SK-MEL-5 (cell line): ENCODE data around the gene LHX8. TPM values are rescaled to one million over a fixed set of nuclear protein-coding genes. Genes with fewer than 3 reads are reported as not detected.

ENCODE experiments used
- DNase-seq: peaks from one replicate; pipeline ENCODE4 v3.0.0-alpha.2; 2016; ENCODE audit warnings: low read depth, low spot score
- in situ Hi-C: cut with HindIII; loops from 2 replicates; pipeline ENCODE4 v1.10.0; 2016; ENCODE audit warnings: low sequenced_read_pairs, high pct_unique_total_duplicates, low pct_unique_long_range_greater_than_20kb
- total RNA-seq: library from RNA; depleted of rRNA; stranded (reverse); fragments of >200 nt; shearing (Covaris generic); gene quantifications from 2 replicates; pipeline ENCODE4 v1.2.3, GENCODE V29; 2014

The LHX8 gene
- total RNA-seq, 1 experiment from 2014 or later, result 0.08 TPM

DNA sequence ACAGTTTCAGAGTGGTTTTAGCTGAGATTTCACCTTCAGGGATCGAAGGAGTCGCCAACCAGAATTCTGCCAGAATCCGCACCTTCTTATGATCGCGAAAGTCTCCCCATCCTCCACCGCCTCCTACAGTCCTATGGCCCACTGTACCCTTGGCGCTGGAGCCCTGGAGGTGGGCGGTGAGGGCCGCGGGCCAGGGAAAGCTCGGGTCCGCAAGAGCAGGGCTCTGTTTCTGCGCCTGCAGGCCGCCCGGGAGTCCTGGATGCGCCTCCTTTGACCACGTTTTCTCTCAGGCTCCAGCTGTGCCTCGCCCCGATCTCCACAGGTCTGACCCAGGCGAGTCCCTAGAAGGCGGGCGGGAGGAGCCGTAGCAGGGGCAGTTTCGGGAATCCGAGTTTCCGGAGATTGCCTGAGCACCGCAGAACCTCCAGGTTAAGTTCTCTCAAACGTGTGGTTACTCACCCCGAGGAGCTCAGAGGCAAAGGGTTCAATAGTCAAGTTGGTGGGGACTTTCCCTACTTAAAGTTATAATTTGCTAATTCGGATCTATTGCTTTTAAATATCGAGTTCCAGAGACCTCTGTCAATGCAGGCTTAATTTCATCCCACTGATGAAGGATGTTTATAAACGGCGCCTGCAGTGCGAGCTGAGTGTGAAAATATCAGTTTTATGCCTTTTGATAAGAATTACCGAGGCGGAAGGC lies 3.2 kb upstream of the LHX8 start:
- no peak for DNase-seq

DNA sequence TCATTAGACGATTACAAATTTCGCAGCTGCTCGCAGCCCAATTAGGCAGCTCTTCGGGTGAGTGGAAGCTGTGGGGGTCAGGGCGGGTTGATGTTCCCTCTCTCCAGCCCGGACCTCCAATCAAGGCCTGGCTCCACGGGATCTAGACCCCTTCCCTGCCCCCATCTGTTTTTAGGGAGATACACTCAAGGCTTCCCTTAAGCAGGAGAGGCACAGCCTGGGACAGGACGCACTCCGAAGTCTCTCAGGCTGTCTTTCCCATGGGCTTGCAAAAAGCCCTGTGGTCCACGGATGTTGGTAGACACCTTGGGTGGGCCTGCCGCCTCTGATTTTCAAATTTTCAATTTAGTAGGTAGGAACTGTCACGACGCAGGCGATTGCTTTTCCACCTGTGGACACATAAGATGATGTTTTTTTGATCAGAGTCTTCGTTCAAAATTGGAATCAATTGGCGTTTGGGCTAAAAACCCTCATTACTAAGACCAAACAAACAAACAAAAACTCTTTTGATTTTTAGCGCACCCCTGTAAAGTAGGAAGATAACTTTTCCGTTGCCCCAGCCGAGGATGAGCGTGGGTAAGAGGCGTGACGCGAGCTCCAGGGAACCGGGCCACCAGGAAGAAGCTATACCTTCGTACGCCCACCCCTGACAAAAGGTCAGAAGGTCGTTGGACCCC lies 2.5 kb upstream of the LHX8 start:
- in situ Hi-C loops, result no loop called here

More for the DNA sequence above, 3.2 kb upstream of the LHX8 start:
- in situ Hi-C loops, result no loop called here

DNA sequence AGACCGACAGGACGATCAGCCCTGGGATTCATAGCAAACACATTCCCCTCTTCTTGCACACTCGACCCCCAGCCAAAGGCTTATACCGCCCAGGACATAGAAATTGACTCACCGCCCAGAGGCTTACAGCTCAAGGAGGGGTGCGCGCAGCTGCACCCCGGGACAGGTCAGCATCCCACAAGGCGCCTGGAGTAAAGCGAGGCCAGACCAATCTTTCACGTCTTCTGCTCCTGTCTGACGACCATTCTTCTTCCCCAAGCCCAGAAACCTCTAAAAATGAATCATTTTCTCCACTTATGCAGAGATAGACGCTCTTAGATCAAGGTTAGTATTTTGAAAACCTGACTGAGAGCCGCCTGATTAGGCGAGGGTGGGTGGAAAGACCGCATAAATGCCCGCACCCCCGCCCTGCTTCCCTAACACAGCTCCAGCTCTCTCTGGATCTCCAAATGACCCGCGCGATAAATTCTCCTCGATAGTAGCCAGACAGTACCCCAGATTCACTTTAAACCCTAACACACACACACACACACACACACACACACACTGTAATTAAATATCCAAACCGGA lies 1.9 kb upstream of the LHX8 start:
- no peak for DNase-seq
- in situ Hi-C loops, result no loop called here

More for the DNA sequence above, 2.5 kb upstream of the LHX8 start:
- DNase-seq, result no peak

DNA sequence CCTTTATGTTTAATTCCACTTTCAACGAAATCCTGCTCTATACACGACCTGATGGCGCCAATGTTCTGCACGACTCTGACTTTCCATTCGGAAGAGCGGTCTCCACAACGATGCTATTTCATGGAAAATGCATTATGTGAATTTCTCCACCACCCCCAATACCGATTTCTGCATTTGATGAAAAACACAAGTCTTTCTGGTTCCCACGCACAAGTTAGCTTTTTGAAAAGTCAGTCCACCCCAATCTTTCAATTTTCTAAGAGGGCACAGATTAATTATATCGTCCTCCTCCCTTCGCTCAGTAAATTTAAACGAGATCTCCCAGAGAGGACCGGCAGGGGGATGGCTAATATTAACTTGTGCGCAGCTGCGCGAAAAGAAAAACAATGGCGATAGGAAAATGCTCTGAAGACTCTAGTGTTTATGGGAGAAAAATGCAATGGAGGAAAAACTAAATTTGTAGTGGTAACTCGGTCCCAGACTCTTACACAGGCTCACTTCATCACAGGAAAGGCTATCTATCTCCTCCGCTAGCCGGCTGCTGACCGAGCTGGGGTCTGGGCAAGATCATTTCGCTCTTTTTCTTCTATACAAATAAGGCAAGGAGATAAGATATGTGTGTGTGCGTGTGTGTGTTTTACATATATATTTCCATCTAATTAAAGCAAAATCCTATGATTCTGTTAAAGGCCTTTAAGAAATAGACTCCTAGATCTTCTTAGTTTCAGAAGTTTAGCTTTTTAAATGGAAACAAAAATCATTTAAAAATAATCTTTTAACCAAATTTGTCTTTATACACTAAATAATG lies 1.2 kb upstream of the LHX8 start:
- in situ Hi-C loops, result no loop called here
- DNase-seq, result no peak

DNA sequence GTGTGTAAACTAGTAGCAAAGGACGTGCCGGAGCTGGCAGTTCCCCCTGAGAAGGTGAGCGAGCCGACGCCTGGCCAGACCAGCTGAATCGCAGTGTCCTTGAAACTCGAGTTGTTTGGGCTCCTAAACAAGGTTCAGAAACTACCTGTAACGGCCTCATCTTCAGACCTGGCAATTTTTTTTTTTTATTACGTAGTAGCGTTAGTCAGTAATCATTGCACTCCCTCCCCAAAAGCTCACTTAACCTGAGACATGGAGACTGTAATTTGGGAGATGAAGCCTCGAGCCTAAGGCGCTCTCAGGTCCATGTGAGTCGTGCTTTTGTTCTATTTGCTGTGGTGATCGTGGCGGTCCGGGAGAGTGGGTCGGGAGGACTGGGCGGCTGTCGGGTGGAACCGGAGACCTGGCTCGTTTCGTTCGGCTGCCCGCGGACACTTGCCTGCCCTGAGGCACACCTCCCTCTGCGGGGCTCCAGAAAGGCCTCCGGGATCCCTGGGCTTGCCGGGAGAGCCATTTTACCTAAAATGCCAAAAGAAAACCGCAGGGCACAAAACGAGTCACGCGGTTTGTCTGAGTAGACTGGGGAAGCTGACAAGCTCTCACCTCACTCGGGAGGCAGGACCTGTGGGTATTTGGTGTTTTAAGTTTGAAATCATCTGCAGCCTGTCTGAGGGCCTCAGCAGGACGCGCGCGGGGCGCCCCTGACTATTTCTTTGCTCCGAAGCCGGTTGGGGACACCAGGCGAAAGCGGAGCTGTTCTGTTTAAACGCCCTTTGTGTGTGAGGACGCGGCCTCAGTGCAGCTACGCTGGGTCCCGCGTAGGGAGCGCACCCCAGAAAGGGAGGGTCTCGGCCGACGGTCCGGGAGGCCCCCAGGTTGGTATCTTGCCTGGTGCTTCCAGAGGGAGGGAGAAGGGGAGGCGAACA lies 722 bp downstream of the LHX8 start:
- in situ Hi-C loops, result no loop called here
- DNase-seq, result no peak

DNA sequence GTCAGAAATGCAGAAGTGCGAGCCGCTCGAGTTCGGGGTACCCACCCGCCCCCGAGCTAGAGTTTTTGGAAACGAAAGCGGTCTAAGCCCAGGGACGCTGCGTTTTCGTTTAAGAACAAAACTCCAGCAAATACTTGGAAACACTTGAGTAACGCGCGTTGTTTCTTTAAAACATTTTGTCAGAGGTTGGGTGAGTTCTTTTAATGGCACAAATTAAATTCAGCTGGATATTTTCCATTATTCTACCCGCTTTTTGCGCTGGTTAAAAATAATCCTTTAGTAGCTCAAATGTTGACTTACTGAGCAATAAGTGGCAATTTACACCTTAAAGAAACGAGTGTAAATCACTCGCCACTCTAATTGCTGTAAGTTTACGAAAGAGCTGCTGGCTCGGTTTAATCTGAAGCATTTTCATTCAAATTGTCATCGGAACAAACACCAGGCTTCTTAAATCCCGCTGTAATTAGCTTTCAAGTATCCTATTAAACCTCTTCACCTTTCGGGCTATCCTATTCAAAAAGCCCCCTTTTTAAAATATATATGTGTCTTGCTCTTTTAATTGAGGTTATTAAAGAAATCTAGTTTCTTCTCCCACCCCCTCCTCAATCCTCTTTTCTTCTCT lies 1.5 kb downstream of the LHX8 start:
- no peak for DNase-seq
- in situ Hi-C loops, result no loop called here

DNA sequence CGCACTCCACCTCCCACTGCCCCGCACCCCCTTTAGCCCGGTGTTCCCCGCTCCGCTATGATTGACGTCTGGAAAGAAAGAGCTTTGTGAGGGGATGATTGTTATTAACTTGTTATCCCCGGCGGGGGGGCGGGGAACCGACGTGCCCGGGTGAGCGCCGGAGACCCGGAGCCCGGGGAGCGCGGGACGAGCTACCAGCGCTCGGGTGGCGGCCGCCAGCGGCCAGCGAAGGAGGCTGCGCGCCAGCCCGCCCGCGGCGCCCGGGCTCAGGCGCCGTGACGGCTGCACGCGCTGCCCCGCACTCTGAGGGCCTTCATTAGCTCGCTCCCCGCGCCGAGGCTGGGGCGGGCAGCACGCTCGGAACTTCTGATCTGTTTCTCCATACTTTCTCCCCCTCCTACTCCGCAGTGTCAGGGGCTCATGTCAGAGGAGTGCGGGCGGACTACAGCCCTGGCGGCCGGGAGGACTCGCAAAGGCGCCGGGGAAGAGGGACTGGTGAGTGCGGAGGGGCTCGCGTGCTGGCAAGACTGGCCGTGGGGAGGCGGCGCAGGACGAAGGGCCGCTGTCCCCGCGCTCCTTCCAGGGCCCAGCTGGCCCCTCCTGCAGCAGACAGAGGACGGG lies 2.1 kb downstream of the LHX8 start:
- in situ Hi-C loops, result no loop called here

DNA sequence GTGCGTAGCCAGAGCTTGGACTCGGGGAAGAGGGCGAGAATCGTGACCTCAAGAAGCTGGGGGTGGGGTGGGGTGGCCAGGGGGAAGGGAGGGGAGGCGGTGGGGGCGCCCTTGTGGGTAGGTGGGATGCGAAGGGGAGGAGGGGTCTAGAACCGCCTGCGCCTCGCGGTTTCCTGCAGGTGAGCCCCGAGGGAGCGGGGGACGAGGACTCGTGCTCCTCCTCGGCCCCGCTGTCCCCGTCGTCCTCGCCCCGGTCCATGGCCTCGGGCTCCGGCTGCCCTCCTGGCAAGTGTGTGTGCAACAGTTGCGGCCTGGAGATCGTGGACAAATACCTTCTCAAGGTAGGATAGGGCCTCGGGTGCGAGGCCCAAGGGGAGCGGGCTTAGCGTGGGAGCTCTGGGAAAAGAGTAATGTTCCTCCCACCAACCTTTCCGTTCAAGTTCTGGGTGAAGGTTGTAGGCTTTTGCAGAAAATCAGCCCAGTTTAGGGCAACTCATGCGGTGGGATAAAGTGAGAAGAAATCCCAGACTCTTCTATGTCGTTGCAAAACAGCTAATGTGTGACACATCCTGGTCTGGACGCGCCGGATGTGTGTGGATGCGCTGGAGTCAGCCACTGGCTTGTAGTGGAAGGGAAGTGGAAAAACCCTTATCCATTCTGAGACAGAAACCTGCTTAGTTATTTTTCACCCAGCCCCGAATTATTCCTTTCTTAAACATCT lies 2.9 kb downstream of the LHX8 start:
- in situ Hi-C loops, result no loop called here
- no peak for DNase-seq

More for the DNA sequence above, 2.1 kb downstream of the LHX8 start:
- no peak for DNase-seq

DNA sequence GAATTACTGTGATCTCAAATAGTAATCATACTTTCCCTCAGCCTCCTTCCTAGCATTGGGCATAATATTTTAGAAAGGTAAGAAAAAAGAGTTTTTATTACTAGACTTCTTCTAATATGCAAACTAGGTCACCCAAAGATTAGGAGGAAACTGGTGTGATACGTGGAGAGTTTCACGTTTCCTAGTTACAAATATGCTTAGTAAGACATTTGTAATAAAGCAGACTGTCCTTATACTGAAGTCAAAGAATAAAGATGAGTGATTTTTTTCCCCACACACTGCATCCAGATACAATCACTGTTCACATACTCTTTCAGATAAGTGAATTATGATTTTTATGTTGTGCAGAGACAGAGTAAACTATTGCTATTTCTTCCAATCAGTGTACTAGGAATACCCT lies 17.9 kb downstream of the LHX8 start:
- DNase-seq, result no peak
- in situ Hi-C loops, result no loop called here

DNA sequence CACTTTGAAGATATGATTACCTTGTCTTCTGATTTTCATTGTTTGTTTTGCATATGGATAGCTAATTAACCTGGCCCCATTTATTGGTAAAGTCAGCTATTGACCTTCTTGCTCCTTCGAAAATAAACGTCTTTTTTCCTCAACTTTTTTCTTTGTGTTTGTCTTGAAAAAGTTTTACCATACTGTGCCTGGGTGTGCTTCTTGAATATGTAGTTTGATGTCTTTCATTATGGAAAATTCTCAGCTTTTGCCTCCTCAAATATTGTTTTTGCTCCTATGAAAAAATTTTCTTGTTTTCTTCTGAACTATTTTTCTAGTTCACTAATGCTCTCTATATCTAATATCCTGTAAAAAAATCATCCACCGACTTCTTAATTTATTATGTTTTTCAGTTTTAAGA lies 25.0 kb downstream of the LHX8 start:
- in situ Hi-C loops, result no loop called here
- DNase-seq, result no peak

DNA sequence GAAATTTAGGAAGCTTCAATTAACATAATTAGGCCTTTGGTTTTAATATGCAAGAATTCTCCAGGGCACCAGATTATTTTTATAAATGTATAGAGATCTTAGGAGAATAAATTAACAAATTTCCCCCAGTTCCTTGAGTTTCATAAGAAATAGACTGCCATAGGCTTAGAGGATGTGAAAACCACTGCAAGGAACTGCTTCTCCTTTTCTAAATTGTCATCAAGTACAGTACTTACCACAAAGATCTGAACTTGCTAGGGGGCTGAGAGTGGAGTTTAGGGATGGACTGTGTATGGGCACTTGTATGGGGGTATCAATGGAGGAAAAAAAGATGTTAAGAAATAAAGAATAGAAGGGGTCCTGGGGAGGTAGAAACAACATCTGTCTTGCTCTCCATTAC lies 31.1 kb downstream of the LHX8 start:
- in situ Hi-C loops, result no loop called here
- no peak for DNase-seq

DNA sequence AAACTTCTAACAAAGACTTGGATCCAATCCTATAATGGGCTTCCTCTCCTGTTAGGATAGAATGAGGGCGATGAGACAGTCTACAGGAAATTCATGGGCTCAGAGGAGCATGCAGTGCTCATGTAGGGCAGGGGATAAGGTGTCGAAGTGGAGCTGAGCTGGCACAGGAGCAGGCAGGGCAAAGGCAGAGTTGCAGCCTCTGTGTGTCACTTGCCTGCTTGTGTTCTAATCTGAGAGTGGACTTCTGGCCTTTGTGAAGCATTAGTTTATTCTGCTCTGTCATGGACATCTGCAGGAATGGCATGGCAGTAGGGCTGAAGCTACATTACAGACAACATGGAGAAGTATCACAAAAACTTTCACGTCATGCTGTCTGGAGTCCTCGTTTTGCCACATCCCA lies 32.6 kb downstream of the LHX8 start:
- no peak for DNase-seq
- in situ Hi-C loops, result no loop called here

DNA sequence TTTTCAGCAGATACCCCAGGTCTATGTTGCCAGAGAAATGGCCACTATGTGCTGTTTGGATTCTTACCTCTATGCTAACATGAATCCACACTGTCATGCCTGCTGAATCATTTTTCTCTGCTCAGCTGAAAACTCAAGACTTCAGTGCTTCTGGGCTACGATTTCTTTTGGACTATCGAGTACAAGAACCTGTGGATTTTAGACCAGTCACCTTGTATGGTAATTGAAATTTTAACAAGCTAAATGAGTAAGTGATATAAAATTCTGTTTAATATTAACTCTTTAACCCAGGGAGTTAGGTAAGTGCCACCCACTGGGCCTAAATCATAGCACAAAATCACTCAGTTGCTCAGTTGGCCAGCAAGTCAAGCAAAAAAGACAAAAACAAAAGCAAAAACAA lies 35.8 kb downstream of the LHX8 start:
- in situ Hi-C loops, result no loop called here
- DNase-seq, result no peak

DNA sequence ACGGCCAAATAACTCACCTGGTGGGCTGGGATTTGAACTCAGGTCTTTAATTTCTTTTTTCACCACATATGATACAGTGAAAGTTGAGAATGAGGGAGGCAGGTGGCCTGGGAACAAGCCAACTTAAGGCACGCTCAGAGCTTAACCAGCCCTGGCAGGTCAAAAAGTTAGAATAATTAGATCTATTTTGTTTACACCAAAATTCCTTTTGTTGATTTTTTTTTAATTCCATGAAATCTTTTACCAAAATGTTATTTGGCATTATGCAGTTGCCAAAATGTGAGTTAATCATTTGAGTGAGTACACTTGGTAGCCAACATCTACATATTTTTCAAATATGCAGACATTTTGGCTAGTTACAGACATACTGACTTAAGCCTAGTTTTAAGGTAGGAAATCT lies 36.8 kb downstream of the LHX8 start:
- DNase-seq, result no peak
- in situ Hi-C loops, result no loop called here

DNA sequence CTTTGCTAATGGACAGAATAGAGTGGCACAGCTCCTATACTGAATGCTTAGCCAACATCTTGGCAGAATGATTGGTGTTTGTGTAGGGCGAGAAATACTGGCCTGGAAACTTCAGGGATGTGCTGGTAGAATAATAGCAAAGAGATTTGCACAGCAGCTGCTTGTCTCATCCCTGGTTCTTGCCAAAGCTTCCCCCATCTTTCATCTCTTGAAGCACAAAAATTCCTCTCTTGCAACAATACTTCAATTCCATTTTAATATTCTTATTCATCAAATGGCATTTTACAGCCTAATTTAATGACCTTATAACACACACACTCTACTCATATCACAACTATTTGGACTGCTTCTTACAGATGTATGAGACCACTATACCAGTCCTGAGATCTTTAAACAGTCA lies 37.7 kb downstream of the LHX8 start:
- in situ Hi-C loops, result no loop called here
- no peak for DNase-seq

DNA sequence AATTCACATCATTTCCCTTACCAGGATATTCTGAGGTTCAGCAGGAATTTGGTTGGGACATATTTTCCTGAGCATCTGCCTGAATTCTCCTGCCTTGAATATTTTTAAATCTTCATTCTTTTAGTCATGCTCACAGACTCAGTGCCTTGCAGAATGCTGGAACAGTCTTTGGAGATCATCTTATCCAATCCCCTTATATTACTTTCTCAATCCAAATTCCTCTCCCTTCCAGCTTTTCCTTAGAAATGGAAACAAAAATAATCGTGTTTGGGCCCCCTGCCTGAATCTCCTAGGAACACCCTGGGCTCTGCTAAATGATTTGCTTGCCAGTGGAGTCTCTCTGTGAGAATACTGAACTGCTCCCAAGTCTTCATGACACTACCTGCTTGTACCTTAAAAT lies 38.4 kb downstream of the LHX8 start:
- DNase-seq, result no peak
- in situ Hi-C loops, result no loop called here
